Activated CD4-positive, alpha-beta T cell treated with anti-CD3 and anti-CD28 coated beads for 4 hours (primary cell): Measurements from ENCODE around the gene RALGAPA2.

Experiments used
- DNase-seq, 2 donors: peaks; one replicate each; pipeline ENCODE4 v3.0.0-alpha.2; 2020

Gene RALGAPA2

DNA sequence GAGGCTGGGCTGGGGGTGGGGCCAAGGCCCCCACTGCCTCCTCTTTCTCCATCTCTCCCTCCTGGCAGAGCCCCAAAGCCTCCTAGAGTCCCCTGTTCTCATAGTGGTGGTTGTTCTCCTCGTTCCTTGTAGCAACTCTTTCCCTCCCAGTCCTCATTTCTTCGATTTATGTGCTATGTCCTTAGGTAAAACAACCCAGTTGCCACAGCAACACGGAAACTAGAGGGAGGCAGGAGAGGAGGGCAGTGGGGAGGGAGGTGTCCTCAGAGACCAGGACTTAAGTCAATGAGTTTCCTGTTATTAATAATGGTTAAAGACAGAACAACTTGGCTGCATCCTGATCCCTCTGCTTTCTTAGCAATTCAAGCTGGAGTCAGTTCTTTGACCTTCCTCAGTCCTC is 183.6 kb downstream of the RALGAPA2 start:
- no peak for DNase-seq

DNA sequence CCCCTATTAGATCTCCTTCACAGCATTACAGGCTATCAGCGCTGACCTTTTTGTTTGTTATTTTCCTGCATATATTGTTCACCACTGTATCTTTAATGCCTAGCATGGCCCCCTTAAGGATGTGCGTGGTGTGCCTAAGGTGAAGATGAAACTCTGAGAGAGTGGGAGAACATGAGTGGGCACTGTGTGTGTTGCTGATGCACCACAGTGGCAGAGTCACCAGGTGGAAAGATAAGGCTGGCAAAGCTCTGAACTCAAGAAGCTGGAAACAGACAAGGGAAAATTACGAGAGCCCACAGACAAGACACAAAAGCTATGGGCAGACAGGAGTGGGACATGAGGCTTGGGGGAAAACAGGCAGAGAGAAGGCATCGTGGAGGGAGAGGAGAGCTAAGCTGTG is 184.8 kb downstream of the RALGAPA2 start:
- no peak for DNase-seq

DNA sequence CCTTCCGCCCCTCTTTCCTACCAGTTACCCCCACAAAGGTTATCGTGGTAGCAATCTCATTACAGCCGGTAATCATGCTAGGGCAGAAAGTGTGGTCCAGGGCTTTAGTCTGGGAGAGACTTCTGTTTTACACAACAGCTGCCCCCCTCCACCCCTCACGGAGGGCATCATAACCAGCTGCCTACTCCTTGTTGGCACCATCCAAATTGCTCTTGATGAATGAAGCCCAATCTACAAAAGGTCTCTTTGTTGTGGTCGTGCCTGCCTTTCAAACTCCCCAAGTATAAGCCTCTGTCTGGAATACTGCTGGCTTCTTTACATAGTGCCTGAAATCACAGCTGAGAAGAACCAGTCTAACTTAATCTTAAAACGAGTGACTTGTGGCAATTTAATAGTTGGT is 186.7 kb downstream of the RALGAPA2 start:
- no peak for DNase-seq

DNA sequence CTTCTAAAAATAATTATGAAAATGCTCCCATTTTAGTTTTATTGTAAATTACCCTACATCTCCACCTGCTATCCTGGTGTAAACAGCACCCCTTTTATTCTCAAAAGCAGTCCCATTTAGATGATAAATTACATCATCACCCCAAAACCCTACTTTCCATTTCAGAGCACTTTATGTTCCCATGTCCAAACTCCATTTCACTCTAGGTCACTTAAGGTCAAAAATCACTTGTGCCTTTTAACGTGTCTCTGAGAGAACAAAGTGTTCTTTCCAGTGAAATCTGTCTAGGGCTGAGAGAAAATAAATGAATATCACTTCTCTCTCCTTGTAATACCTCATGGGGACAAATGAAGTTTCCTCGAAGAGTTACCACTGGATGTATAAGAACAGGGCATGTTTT is 187.2 kb downstream of the RALGAPA2 start:
- DNase-seq: no peak

DNA sequence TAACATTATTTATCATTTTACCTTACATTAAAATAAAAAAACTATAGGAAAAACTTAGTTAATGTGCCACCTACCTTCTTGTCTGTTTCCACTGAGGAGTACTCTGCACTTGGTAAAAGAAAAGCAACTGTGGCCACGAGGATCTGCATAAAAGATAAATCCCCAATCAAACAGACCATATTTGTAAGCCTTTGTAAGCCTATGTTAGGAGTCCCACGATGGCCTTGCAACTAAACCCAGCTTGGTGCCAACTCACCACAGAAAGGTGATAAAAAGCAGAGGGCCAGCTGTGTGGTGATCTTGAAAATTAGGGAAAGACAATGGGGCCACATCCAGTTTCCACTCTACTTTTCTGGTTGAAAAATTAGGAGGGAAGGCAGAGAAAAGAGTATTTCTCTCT is 187.7 kb downstream of the RALGAPA2 start:
- DNase-seq: no peak

DNA sequence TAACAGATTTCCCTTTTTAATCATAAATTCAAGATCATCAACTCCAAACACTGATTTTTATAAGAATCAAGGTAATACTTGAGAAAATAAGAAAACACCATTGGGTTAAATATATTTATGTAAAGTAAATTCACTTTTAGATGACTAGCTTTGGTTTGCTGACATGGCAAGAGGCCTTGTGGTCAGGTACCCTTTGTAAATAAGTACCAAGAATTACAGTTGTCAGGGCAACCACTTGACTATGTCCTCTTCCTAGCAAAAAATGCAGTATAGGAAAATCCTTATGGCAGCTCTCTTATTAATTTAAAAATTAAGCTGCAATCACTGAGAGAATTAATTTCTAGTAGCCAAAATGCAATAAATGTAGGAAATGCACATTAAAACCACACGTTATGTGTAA is 190.7 kb downstream of the RALGAPA2 start:
- DNase-seq: no peak

DNA sequence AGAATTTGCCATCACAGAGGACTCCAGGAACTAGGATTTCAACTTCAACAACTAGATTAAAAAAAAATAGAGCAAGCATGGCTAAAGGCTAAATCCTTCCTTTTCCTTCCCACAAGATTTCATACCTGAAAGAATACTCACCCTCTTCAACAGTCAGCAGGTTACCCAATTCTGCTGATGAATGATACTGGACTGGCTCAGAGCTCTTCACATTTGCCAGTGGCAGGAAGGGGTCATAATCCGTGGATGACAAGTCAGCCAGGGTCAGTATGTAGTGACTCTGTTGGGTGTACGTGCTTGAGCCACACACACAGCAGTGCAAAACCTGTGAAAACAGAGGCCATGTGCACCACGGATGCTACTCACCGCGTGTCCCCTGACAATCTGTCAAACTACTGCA is 191.7 kb downstream of the RALGAPA2 start:
- no peak for DNase-seq

DNA sequence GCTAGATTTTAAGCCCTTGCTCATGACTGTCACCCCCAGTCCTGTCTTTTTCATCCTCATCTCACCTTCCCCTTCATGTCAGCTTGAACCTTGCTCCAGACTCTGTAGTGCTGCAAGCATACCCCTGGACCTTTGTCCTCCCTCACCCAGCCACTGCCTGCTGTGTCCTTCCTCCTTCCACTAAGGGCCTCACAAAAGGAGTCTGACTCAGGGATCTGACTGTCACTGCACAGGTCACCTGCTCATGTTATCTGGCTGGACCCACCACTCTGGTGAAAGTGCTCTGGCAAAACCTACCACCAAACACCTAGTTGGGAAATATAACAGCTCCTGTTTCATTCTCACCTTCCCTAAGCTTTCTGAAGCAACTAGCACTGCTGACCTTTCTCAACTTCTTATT is 193.2 kb downstream of the RALGAPA2 start:
- DNase-seq: no peak

DNA sequence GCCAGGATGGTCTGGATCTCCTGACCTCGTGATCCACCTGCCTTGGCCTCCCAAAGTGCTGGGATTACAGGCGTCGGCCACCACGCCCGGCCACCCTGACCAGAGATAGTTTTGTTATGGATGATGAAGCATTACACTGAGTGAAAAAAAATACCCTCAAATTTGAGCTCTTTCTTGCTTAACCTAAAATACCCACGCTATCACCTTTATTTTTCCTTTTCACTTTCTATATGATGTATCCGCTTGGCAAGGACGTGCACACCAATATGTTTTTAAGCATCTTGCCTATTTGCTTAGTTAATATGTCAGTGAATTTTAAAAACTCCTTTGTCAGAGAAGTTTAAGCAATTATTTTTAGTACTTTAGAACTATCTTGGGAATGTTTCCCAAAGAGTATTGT is 194.2 kb downstream of the RALGAPA2 start:
- no peak for DNase-seq

DNA sequence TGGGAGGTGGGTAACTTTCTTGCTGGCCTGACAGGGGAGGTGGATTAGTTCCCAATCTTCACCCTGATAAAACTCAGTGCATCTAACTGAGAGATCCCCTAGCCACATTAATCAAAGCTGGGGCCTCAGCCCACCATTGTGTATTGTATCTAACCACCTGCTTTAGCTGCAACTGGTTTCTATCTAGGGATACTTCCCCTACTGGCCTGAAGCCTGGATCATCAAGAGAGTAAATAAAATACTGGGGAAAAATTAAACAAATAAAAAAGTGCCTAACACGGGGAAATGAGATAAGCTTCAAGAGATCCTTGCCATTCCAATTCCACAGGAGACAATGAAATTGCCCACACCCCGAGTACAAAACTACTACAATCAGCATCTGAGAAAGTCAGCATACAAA is 195.1 kb downstream of the RALGAPA2 start:
- no peak for DNase-seq

DNA sequence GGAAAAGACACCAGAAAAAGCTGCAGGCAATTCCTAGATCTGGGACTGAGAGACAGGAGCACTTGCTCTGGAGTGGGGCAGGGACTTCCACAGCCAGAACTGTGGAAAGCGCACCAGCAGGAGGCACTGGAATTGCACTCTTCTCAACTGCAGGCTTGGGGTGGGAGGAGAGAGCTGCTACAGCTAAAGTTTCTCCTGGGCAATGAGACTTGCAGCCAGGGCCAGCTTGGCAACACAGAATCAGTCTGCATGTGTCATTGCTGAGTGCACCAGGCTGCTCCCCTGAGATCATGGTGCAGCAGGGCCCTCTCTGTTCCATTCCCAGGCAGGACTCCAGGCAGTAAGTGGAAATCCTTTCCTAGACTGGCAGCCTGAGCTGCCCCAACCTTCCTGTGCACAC is 198.7 kb downstream of the RALGAPA2 start:
- DNase-seq: no peak

DNA sequence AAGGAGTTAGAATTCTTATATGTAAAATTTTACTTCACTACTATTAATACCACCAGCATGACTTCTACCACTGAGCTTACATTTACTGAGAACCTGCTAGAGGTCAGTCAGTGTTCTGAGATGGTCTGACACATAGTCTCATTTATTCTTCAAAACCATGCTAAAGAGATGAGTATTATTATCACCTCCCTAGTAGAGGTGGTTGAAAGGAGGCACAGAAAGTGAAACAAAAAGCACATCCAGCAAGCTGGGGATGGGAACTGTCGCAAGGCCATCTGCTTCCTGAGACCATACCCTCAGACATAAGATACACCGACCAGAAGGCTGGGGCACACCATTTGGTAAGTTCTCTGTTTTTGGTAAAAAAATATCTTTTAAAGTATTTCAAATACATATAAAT is 206.9 kb downstream of the RALGAPA2 start:
- no peak for DNase-seq

DNA sequence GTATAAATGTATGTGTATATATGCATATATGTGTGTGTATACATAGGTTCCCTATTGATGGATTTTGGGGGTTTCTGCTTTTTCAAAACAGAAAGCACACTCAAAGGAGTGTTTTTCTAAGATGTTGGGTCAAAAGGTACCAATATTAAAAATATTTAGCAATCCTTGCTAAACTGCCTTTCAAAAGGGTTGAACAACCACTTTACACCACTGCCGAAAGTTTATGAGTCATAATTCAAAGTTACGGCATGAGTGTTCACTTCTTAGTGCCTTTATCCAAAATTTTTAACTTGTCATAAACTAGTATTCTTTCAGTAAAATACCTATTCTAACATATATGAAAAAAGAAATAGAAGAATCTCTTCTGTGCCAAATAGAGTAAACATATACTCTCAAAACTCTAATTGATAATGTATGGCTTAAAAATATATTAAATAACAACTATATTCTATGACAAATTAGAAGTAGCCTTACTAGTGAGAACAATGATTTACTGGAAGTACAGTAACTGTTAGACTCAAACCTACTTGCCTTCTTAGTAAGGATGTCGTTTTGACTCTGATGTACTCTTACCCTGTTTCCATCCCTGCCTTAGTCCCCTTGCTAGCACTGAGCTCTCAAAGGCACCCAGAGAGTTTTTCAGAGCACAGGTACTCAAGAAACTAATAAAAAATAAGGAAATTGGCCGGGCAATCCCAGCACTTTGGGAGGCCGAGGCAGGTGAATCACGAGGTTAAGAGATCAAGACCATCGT is 208.5 kb downstream of the RALGAPA2 start:
- DNase-seq: no peak

DNA sequence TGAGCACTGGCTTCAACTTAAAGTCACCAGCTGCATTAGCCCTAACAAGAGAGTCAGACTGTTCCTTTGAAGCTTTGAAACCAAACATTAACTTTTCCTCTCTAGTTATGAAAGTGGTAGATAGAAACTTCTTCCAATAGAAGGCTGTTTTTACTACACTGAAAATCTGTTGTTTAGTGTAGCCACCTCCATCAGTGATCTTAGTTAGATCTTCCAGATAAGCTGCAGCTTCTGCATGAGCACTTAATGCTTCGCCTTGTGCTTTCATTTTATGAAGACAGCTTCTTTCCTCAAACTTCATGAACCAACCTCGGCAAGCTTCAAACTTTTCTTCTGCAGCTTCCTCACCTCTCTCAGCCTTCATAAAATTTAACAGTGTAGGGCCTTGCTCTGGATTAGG is 211.3 kb downstream of the RALGAPA2 start:
- no peak for DNase-seq

DNA sequence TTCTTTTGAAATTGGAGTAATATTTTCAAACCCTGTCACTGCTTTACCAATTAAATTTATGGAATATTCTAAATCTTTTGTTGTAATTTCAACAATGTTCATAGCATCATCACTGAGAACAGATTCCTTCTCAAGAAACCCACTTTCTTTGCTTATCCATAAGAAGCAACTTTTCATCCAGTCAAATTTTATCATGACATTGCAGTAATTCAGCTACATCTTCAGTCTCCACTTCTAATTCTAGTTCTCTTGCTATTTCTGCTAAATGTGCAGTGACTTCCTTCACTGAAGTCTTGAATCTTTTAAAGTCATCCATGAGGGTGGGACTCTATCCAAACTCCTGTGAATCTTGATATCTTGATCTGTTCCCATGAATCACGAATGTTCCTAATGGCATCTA is 212.1 kb downstream of the RALGAPA2 start:
- no peak for DNase-seq

DNA sequence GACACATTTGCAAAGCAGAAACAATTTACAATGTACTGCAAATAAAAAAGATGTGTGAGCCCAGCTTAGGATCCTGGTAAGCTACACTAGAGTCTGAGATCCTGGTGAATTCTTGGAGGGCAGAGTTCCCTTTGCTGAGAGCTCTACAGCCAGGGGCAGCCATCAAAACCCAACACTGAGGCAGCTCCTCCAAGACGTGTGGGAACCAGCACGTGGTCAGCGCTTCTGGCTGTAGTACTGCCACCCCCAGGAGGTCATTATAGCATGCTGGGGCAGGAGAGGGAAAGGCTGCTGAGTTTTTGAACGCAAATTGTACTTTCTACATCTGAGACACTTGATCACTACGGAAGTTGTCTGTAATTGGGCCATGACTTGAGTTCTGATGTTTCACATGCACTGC is 213.0 kb downstream of the RALGAPA2 start:
- DNase-seq: no peak

DNA sequence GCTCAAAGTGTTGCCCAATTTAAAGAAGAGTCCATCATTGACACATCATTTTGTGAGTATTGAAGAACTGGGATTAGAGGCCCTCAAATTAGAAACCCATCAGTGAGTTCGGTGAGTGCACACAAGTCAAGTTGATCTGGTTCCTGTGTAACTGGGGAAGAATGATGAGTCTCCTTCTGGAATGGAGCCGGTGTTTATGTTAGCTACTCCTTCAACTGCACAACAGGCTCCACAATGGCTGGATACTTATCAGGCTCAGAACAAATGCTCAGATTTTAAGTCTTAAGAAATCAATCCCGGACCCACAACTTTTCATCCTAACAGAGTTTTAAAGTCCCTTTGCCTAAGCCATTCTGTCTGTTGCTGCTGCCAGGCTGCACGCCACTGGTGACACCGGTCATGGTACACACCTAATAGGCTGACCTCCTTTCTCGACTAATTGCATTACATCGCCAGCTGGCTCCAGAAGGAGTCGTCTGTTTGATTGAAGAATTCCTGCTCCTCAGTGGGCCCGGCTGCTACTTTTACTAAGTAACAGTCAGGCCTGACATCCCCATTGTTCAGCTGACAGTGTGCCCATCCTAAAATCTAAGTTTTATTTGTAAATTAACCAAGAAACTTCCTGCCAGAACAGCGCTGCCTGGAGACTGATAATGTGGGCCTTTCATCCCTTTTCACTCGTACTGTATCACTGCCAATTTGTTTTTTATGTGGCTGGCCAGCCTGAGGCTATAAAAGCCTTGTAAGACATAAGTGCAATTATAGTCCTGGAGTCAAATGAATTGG is 214.2 kb downstream of the RALGAPA2 start:
- no peak for DNase-seq

DNA sequence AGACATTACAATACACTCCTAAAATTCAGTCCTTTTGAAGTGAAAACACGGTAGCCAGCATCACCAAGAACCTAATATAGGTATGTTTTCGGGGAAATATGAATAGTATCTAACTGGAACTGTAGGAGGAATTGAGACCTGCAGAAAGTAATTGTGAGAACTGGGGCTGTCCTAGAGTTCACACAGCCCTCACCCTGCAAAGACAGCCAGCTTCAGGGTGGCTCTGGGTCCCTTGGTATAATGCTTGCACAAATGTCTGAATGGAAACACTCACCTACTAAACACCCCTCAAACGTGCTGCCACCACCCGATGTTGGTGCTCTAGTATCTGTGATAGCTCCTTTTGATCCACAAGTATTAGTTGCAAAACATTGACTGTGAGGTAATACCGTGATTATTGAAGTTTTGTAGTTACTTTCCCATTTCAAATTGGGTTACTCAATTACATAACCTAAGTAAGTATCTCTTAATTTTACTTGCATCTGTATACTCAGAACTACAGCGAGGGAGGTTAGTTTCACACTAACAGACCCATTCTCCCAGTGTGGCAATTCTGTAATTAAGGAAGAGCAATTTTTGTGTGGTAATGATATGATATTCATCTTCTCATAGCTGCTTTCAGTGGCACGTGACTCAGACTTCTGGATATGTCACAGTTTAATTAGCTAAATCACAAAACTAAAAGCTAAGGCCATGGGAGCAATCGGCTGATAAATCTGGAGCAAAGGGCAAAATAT is 215.0 kb downstream of the RALGAPA2 start:
- no peak for DNase-seq

DNA sequence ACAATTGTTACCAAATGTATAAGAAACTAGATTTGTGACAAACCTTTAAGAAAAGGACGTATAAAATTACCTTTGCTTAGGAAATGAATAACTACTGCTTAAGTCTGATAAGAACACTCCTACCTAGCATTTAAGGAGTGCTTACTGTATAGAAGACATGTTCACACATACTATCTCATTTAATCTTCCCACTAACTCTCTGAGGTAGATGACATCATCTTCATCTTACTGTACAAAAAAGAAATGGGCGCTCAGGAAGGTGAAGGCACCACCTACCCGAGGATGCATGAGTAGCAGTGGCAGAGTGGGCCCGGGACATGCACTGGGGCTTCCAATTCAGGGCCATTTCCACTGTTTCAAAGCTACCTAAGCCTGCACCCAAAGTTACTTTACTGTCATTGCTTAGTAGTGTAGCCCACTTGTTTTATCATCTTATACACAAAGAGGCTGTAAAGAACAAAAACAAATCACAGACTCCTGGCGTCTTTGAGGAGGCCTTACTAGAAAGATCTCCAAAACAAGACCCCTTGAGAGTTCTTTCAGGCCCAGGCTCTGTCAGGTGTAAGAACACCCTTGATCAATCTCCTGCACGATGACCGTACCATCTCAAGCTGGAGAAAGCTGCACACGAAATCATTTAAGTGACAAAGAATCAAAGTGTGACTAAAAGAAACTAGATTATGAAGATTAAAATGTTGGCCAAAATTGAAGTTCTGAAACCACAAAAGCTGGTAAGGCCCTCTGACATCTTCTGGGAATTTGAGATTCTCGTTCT is 216.5 kb downstream of the RALGAPA2 start:
- no peak for DNase-seq

DNA sequence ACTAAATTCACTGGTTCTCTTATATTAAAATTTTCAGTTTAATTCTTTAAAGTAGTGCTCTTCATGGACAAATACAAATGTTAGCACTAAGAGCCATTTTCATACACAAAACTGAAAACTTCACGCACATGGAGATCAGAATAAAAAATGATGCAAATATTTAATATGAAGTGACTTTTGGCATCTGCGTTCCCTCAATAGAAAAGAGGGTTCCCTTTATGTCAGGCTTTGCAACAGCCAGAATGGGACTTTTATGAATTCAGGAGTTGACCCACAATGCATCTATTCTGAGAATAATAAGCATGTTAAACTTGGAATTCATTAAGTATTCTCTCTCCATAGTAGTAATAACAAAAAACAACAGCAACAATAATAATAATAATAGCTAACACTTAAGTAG is 218.7 kb downstream of the RALGAPA2 start:
- DNase-seq: no peak

DNA sequence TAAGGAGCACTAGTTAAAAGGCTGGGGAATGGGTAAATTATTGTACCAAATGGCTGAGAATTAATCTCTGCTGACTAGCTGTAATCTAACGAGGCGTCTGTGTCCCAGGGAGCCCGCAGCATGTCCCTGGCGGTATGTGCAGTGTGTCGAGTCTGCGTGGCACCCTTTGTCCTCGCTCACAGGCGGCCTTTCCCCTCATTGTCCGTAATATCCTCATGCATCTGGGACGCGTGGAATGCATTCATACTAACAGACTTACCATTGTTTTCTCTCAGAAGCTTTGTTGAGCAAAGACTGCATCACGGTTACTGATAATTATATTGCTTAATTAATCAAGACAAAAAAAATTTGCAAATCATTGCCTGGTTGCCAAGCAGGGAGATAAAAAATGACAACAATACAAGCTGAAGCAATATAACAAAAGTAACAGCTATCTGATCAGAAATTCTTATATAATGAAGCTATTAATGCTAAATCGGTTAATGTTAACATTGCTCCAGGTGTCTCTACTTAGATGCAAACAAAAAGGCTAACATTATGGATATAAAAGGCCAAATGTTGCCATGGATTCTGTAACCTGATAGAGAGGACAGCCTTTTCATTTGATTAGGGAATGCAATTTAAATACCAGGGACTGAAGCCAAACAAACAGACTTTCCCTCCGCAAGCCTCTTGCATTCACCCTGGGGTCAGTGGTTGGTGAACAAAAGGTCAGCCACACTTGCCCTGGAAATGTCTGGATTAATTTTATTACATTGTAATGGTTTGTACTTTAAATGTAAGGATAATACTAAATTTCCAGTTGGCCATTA is 219.7 kb downstream of the RALGAPA2 start:
- no peak for DNase-seq

DNA sequence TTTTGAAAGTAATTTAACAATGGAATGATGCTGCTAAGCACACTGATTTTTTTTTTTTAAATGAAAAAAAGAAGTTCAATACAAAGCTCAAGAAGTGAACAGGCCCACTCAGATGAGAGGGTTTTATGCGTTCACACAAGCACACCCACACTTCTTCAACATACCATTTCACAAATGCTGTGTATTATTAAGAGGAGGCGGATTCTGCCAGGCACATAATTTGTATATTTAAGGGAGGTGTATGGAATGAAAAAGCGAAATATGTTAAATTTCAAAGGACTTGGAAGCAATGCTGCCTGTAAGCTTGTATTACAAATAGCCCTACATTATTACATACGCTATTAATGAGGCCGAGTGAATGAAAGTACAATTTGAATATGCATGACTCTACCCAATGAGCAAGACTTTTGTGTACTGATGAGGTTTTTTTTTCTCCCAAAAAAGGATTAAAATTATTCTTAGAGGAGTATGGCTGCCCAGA is 220.6 kb downstream of the RALGAPA2 start:
- DNase-seq: no peak
